ENCODE results near the gene IGSF3.
"Not testable (repeated sequence)": the region's sequence is repeated elsewhere in the genome, so short reads cannot be mapped to it uniquely, and the experiment has no call there.

DNA sequence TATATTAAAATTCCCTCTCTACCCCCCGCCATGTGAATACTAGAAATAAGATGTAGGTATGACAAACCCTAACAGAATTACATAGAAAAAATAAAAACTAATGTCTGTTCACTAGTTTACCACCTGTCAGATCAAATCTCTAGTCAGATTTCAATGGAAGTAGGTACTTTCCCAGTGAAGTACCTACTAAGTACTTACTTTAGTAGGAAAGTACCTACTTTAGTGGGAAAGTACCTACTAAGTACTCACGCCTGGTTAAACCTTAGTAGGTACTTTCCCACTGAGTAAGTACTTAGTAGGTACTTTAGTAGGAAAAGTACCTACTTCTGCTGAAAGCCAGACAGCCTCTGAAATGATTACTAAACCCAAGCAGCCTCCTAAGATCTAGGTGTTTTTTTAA lies 58.7 kb downstream of the IGSF3 start:
- not testable (repeated sequence) for TF ChIP-seq POLR2AphosphoS5 (IDR thresholded peaks at IDR 0.05; ENCODE audit: low read depth, low read length); TAF1 (IDR thresholded peaks at IDR 0.05; ENCODE audit: borderline replicate concordance, low read depth, low read length)
